Endometrial microvascular endothelial cells (primary cell): Measurements from ENCODE around the gene GRK1. TPM values are rescaled to one million over a fixed set of nuclear protein-coding genes. Genes with fewer than 3 reads are reported as not detected.
"Not testable (repeated sequence)": the region's sequence is repeated elsewhere in the genome, so short reads cannot be mapped to it uniquely, and the experiment has no call there.

Experiments
- in situ Hi-C: cut with HindIII; loops from 2 replicates; pipeline ENCODE4 v1.10.0; 2017; ENCODE audit warnings: low sequenced_read_pairs, low pct_unique_long_range_greater_than_20kb; ENCODE audit errors: inconsistent ontology term
- total RNA-seq: library from RNA; depleted of rRNA; stranded (reverse); fragments of >200 nt; gene quantifications from one replicate; pipeline ENCODE4 v1.2.3, GENCODE V29; 2015; ENCODE audit errors: inconsistent ontology term

GRK1 gene
- total RNA-seq, 1 donor from 2014 or later, result not detected

DNA sequence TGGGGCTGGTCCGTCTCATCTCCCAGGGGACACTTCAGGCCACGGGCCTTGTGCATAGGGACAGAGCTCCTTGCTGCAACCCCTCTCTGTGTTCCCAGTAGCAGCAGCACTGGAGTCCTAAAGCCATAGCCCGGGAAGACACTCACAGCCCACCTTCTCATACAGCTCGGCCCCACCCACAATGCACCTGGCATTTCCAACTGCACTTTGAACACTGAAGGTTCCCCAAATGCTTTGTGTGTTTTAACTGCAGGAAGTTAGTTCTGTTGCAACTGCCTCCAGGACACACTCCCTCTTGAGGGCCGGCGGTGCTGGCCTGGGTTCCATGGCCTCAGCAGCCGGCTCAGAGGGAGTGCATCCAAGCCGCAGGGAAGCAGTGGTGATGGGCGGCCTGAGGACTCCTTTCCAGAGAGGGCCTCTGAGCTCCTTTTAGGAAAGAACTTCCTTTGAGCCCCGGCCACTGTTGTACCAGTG lies 69.3 kb downstream of the GRK1 start:
- in situ Hi-C loops, result no loop called here

DNA sequence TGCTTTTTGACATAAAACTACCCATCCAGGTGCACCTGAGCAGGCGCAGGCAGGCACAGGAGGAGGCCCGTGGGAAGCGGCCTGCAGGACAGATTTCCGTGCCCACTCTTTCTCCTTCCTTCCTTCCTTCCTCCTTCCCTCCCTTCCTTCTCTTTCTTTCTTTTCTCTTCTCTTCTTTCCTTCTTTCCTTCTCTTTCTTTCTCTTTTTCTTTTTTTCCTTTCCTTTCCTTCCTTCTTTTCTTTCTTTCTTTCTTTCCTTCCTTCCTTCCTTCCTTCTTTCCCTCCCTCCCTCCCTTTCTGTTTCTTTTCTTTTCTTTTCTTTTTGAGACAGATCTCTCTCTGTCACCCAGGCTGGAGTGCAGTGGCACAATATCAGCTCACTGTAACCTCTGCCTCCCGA lies 70.8 kb downstream of the GRK1 start:
- in situ Hi-C loops, result no loop called here

DNA sequence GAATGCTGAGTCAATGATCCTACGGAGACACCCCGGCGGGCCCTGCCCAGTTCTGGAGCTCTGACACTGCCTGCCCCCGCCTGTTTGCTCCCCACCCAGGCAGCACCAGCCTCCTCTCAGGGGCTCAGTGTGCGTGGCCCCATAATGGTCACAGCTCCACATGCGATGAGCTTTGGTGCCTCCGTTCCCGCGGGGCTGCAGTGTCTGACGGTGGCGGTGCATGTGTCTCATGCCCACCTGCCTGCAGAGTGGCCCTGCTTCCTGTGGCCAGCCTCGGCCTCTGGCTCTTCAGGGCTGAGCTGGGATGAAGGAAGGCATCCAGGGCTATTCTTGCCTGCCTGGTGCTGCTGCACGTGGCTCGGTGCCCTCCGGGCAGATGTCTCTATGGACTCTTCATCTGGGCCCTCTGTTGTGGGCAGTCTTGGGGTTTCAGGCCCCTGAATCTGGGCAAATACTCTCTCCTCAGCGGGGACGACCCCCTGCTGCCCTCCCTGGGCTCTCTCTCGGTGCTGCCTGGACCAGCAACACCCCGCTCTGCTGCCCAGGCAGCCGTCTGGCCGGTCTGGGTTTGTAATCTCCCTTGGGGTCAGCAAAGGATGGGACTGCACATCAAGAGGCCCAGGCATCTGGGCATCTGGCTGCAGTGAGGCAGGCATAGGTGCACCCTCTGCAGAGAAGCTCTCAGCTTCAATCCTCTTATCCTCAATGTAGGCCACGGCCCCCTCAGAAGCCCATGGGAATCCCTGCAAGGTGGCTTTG lies 72.7 kb downstream of the GRK1 start:
- in situ Hi-C loops, result no loop called here

DNA sequence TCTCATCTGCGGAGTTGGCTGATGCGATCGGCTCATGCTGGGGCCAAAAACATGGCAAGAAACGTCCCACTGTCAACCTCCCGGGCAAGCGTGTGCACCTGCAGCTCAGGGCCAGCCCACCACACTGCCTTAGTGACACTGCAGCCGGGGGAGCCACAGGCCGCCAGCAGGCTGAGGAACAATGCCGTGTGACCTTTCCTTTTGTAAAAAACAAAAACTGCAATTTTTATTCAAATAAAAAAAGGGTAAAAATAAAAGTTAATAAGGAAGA lies 73.2 kb downstream of the GRK1 start:
- in situ Hi-C loops, result no loop called here

DNA sequence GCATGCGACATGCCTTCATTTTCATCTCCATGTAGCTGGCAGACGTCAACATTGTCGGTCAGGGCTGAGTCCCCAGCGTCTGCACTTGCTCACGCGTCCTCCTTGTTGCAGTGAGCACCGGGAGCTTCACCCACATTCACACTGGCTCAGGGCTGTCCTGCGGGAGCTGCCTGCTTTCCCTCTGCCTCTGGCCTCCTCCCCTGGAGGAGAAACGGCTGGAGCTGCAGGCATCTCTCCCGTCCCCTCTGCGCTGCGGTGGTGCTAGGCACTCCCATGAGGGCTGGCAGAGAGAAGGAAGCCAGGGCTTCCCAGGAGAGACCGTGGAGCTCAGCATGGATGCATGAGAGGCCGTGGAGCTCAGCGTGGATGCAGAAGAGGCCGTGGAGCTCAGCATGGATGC lies 73.6 kb downstream of the GRK1 start:
- in situ Hi-C loops, result no loop called here

DNA sequence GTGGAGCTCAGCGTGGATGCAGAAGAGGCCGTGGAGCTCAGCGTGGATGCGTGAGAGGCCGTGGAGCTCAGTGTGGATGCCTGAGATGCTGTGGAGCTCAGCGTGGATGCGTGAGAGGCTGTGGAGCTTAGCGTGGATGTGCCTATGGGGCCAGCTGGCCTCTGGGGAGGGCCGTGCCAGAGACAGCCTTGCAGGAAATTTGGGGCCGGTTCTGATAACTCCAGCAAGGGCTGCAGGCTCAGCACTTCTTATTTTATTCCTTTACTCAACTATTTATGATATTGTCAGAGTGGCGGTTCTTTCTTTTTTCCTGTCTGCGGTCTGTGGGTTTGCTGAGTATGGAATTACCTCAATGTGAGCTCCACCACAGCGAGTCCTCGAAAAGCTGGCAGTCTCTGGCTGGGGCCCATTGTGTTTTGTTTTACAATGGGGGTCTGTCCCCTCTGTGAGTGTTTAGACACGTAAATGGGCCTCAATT lies 74.2 kb downstream of the GRK1 start:
- in situ Hi-C loops, result no loop called here

DNA sequence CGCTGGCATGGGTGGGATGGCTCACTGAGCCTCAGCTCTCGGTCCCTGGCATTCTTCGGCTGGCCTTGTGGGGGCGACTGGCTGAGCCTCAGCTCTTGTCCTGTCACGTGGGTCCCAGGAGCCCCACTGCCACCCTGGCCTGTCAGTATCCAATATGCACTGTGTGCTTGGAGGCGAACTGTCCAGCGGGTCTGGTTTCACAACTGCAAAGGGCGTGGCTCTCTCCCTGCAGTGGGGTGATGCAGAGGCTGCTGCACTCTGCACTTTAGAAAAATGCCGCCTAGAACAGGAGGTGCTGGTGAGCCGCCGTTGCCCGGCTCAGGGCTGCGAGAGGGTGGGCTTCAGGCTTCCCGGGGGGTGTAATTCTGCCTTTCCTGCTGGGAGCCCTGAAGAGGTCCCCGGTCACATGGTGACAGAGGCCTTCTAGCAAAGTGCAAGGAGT lies 75.0 kb downstream of the GRK1 start:
- in situ Hi-C loops, result no loop called here

DNA sequence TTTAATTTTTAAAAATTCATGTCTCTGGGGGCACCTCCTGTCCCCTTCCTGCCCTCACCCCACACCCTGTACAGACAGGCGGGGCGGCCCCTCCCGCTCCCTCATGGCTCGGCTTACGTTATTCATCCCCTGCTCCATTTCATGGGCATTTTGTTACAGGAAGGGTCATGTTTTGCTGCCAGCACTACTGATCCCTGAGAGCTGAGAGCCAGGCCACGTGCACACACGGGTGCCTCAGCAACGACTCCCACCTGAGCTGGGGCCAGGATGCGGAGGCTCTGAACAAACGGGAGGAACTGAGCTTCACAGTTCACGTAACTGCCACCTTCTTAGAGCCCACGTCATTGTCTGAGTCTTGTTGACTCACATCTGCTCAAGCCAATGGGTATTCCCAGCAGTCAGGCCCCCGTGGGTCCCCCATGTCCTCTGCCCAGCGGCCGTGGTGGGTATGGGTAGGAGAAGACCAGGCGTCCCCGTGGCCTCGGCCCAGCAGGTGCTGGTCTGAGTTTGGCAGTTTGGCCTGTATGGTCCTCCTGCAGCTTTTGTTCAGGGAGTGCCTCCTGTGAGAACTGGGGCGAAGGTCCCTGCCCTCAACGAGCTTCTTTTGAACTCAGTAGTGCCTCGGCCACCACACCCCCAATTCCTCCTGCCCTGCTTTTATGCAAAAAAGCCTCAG lies 75.6 kb downstream of the GRK1 start:
- in situ Hi-C loops, result no loop called here

DNA sequence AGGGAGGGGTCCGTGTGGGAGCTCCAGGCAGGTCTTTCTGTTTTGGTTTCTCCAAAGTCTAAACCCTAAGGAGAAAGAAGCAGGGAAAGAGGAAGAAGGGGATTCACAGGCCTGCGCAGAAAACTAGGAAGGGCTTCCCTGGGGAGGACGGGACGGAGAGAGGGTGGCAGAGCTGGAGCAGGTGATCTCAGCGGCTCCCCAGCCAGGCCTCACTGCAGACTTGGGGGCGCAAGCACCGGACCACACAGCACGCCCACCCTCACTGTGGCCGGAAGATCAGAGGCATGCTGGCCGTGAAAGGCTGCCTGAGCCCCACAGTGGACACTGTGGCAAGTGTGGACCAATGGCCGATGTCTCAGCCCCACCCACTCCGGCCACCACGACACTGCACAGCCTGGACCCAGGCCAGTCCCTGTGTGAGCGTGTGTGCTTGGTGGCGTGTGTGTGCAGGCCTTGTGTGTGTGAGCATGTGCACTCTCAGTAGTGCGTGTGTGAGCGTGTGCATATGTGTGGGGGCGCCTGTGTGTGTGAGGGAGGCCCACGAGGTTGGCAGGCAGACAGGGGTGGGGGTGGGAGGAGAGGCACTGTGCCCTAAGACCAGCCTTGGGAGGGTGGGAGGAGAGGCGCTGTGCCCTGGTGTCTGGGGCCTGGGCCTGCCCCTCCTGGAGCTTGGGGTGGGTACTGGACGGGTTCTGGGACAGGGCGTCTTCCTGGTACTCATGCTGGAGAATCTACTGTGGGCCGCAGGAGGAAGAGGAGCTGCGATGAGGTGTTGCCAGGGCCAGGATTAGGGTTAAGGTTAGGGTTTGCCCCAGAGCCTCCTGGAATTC lies 76.6 kb downstream of the GRK1 start:
- in situ Hi-C loops, result no loop called here

DNA sequence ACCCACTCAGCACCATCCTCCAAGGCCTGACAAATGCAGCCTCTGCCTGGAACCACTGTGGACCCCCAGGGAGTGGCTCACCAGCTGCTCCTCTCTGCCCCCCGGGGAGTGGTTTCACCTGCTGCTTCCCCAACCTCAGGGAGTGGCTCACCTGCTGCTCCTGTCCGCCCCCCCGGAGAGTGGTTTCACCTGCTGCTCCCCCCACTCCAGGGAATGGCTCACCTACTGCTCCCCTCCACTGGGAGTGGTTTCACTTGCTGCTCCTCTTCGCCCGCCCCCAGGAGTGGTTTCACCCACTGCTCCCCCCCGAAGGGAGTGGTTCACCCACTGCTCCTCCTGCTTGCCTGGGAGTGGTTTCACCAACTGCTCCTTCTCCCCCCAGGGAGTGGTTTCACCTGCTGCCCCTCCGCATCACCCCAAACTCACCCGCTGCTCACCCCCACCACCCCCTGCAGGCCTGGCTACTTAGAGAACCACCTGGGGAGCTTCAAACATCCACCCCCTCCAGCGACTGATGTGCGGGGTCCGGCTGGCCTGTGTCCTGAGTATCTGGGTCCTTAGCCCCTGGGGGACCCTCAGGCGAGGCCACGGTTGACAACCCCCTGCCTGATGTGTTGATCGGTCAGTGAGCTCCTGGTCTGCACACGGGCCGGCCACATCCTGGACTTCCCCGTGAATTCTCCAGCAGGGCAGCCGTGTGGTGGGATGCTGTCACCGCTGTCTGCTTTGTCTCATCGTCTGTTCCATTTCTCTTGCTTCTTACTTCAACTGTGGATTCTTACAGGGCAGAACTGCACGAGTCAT lies 77.4 kb downstream of the GRK1 start:
- in situ Hi-C loops, result no loop called here

DNA sequence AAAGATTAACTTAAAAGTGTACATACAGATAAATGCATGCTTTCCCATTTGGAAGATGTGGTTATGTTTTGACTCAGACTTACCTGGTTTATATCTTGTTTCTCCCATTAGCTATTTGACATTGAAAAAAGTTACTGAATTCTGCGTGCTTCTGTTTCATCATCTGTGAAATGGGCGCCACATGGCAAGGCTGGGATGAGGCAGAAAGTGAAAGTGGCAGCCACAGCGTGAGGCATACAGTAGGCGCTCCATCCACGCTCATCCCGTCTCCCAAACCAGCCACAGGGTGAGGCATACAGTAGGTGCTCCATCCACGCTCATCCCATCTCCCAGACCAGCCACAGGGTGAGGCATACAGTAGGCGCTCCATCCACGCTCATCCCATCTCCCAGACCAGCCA lies 78.0 kb downstream of the GRK1 start:
- in situ Hi-C loops, result no loop called here

DNA sequence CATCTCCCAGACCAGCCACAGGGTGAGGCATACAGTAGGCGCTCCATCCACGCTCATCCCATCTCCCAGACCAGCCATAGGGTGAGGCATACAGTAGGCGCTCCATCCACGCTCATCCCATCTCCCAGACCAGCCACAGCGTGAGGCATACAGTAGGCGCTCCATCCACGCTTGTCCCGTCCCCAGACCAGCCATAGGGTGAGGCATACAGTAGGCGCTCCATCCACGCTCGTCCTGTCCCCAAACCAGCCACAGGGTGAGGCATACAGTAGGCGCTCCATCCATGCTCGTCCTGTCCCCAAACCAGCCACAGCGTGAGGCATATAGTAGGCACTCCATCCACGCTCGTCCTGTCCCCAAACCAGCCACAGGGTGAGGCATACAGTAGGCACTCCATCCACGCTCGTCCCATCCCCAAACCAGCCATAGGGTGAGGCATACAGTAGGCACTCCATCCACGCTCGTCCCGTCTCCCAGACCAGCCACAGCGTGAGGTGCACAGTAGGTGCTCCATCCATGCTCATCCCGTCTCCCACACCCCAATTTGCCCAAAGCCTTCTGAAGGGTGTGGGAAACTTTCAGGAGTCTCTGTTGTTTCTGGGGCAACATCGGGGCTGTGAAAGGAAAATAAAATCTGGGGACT lies 78.6 kb downstream of the GRK1 start:
- in situ Hi-C loops, result not testable (repeated sequence)

DNA sequence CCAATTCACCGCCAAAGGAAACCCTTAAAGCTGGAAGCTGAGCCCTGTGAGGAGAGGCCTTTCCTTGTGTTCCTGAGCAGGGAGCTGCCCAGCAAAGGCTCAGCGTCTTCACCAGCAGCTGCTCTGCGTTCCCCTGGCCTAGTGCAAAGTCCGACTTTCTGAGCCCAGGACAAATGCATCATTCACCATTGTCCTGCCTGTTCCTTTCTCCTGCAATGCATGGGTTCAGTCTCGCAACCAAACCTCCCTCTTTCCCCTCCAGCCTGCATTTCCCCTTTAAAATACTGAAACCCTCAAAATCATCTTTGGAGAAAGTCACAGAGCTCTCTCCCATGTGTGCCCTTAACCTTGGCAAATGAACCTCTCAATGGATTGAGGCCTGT lies 79.1 kb downstream of the GRK1 start:
- in situ Hi-C loops, result no loop called here

DNA sequence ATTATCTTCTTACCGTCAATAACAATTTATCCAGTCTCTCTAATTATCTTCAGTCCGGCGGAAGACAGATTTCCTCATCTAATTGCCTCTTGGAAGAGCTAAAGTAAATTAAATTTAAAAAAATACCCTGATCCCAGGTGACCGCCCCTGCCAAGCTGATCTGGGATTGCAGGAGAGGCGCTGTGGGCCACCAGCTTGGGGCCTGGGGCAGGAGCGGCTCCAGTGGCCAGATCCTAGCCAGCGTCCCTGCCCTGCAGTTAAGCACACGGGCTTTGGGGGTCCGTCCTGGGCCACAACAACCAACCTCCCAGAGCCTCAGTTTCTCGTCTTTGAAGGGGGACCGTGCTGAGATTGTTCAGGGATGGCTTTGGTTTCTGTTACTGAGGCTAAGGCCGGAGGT lies 79.7 kb downstream of the GRK1 start:
- in situ Hi-C loops, result no loop called here

DNA sequence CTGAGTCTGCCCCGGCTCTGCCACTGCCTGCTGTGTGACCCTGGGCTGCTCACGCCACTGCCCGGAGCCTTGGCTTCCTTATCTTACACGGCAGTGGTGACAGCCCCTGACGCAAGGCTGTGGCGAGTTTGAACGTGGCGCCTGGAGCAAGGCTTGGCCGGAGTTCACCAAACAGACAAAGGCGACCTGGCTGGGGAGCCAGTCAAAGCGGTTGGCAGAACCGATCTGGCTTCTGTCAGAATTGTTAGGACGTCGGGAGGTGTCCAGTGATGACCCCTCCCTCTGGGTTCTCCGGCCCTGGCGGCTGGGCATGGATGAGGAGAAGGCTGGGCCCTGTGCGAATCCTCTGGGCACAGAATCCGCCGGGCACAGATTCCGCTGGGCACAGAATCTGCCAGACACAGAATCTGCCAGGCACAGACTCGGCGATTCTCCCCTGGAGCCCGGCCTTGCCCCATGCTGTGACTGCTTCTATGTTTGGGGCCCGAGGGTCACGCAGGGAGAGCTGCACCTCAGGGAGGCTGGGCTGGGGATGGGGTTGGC lies 80.3 kb downstream of the GRK1 start:
- in situ Hi-C loops, result no loop called here

DNA sequence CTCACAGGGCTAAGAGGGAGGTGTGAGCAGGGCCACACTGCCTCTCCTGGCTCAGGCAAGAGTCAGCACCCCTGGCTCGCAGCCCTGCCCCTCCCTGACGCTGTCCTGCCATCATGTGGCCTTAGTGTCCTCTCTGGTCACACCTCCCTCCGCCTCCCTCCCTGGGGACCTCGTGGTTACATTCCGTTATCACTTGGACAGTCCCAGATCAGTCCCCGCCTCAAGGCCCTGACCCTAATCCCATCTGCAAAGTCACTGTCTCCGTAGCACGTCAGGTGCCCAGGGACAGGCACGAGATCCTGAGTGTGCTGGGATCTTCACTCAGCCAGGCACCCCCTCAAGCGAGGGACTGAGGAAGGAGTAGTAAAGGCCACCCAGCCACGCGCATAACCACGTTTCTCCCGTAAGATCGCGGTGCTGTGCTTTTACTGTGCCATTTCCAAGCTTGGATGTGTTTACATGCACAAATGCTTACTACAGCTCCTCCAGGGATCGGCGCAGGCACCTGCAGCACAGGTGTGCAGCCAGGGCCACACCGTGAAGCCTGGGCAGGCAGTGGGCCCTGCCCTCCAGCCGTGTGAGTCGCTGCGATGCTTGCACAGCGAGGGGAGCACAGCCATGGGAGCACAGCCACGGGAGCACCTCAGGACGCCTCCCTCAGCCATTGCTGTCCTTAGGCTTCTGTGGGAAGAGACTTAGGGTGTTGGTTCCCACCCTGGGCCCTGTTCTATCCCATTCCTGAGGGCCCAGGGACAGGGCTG lies 81.3 kb downstream of the GRK1 start:
- in situ Hi-C loops, result no loop called here

DNA sequence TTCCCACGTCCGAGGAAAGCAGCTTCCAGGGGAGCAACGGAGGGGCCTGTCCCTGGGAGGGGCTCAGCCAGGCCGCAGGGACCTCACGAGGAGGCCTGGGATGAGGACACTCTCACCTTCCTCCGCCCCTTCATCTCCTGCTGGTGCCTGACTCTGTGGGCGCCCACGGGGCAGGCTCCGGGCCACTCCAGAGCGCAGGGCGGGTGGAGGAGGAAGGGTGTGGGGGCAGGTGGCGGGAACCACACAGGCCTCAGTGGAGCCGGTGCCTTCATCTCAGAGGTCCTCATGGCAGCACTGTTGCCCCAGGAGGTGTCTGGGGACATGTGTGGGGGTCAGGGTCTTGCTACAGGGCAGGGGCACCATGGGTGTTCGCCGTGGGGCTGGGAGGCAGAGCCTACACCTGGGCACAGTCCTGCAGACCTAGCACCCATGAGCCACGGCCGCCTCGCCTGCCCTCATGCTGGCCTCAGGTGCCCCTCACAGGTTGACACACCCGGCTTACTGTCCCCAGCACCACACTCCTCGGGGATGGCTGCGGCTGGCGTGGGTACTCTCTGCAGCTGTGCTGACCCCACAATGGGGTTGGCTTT lies 81.9 kb downstream of the GRK1 start:
- in situ Hi-C loops, result no loop called here
